Left colon (tissue), 2 donors: ENCODE measurements around the gene GPR55. TPM values are rescaled to one million over a fixed set of nuclear protein-coding genes. Genes with fewer than 3 reads are reported as not detected.
"Not testable (repeated sequence)": the region's sequence is repeated elsewhere in the genome, so short reads cannot be mapped to it uniquely, and the experiment has no call there.

Experiments
- ATAC-seq: fragments of 200-7000 bp; cut with Tn5 transposase; one replicate; pipeline ENCODE4 v1.9.1; 2020; ENCODE audit warnings: mild to moderate bottlenecking, moderate library complexity
- DNase-seq, 2 donors: peaks; one replicate each; pipeline ENCODE4 v3.0.0-alpha.2; 2020
- intact Hi-C, 2 donors: fragments of 100-400 bp; cut with DNase I in 1 of 2; cut with micrococcal nuclease in 1 of 2; formaldehyde crosslinking; loops; one replicate each; pipeline versions ENCODE4 v1.11.2 to v1.14.0; 2022; cut with DNase I, micrococcal nuclease
- long read RNA-seq: library from polyadenylated mRNA; unstranded; transcript quantifications from one replicate; pipeline ENCODE4 v2.0.0, GENCODE V29; 2021
- total RNA-seq, 2 donors: library from RNA; stranded (reverse); fragmentation: NEBNext Ultra II Directional; extraction: Animal tissue kit (Norgen Biotek cat#: 25700); gene quantifications; one replicate each; pipeline ENCODE4 v1.2.1, GENCODE V29; 2021
- donor health status: DM: no; HTN: no; CAD: no.
- donor health status: DM: yes; HTN: yes; CAD: no.

Gene GPR55, protein sequence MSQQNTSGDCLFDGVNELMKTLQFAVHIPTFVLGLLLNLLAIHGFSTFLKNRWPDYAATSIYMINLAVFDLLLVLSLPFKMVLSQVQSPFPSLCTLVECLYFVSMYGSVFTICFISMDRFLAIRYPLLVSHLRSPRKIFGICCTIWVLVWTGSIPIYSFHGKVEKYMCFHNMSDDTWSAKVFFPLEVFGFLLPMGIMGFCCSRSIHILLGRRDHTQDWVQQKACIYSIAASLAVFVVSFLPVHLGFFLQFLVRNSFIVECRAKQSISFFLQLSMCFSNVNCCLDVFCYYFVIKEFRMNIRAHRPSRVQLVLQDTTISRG
- under 1 TPM; 0.34 TPM for total RNA-seq
- long read RNA-seq, partial matches to known transcripts: 0 of 1 reads
- long read RNA-seq, other reads (novel, unspliced or antisense): 1 of 1 reads

DNA sequence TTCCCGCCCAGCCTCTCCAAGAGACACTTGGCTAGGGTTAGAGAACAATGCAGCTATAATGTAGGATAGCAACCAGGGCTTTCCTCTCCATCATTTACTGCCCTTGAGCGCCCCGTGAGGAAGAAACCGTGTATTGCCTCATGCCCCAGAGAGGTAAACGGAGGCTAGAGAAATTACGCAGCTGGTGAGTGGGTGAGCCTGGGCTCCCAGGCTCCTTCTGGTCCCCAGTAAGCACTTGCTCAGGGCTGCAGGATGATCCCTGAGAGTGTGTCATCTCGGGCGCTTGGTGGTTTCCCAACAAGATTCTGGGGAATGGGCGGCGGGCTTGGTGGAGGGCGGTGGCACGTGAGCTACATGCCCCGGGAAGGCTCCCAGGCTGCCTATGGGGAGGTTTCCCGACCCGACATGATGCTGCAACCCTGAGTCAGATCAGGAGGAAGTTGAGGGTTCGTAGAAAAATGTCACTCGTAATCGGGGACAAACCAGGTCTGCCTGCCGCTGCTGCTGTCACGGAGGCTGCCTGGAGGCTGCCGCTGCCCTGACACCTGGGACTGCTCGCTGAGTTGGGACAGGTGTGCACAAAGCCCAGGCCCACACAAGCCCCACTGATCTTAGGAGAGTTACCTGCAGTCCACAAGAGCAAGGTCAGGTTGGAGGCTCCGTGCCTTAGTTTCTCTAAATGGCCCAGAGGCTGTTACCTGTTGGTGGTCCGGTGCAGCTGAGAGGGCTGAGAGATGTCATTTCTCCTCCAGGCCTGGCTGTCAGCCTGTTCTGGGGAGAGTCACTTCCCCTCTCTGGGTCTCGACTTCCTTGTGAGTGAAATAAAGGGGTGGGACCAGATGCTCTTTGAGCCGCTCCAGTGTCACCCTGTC is at the start of gene GPR55:
GPR55 (minus strand) TSS at position 773 of the 872 bp plus-strand sequence. CDS start 14,280 bp downstream, outside the sequence.
- intact Hi-C loops: no loop called here
- peak; percentile 62 for ATAC-seq
- DNase-seq: peak in 1 of 2 donors; percentile 40

DNA sequence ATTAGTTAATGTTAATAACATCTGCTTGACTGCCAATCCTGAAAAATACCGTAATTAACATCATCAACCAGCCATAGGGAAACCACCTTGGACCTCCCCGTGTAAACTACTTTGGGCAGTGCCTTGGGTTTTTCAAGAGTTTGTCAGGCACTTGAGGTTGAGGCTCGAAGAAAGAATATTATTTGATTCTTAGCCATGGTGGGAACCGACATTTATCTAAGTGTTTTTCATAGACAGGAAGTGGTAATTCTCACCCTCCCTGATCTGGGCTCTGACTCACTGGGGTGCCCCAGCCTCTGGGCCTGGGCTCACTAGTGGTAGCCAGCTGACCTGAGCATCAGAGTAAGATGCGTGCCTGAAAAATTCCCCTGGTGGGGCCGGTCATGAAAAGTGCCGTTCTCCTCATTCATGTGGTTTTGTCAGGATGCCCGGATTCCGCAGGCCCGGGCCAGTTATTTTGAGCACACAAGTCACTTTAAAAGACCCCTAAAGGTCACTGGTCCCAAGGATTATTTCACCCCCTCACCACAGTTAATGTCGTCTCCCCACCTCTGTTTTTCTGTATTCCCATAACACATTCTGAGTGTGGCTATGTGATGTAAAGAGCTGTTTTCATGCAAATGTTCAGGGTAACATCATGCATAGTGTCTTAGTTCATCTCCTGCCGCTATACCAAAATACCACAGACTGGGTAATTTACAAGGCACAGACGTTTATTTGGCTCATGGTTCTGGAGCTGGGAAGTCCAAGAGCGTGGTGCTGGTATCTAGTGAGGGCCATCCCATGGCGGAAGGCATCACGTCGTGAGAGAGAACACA is 49.3 kb upstream of the GPR55 start:
- DNase-seq (peak in 1 of 2 donors; percentile 34), ATAC-seq (peak; percentile 31)
- intact Hi-C loops: no loop called here

DNA sequence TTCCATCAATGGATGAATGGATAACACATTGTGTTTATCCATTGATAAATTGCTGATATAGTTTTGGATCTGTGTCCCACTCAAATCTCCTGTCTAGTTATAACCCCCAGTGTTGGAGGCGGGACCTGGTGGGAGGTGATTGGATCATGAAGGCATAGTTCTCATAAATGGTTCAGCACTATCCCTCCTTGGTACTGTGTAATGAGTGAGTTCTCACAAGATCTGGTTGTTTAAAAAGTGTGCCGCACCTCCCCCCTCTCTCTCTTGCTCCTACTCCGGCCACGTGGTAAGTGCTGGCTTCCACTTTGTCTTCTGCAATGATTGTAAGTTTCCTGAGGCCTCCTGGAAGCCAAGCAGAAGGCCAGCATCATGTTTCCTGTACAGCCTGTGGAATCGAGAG is 47.0 kb upstream of the GPR55 start:
- intact Hi-C loops: no loop called here
- DNase-seq: no peak
- no peak for ATAC-seq

DNA sequence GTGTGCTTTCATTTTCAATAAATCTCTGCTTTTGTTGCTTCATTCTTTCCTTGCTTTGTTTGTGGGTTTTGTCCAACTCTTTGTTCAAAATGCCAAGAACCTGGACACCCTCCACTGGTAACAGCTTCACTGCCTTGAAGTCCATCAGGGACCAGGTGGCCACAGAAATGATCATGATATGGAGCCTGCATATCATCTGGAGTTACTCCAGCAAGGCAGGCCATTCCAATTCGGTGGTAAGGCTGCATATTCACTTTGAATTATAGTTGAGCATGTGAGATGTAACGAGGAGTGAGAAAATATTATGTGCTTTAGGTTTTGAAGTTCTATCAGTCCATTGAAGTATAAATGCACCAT is 44.6 kb upstream of the GPR55 start:
- intact Hi-C loops: no loop called here
- no peak for DNase-seq

DNA sequence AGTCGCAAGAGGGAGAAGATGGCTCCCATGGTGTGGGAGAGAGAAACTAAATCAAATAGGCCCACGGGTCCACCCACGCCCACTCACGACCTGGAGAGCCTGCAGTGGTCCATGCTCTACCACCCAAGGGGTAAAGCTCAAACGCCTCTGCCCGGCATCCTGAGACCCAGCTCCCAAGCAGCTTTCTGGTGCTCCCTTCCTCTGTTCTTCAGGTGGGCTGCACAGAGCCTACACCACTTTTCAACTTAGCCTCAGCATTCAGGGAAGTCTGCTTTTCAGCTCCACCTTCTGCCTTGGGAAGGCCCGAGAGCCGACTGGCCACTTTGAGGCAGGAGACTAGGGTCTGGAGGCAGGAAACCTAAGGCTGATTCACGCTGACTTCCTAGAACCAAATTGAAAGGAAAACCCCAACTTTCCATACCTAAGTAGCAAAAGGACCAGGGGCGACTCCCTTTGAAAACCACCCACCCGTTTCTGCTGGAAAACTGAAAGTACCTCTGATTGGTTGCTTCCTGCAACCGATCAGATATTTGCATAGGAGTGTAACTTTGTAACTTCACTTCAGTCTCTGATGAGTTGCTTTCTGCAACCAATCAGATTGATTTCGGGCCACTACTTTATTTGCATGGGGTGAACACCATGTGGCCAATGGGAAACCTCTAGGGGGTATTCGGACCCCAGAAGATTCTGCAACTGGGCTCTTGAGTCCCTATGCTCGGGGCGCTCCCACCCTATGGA is 44.0 kb upstream of the GPR55 start:
- DNase-seq (no peak), ATAC-seq (no peak)
- intact Hi-C loops: no loop called here

More for the DNA sequence above, 44.6 kb upstream of the GPR55 start:
- ATAC-seq: no peak

DNA sequence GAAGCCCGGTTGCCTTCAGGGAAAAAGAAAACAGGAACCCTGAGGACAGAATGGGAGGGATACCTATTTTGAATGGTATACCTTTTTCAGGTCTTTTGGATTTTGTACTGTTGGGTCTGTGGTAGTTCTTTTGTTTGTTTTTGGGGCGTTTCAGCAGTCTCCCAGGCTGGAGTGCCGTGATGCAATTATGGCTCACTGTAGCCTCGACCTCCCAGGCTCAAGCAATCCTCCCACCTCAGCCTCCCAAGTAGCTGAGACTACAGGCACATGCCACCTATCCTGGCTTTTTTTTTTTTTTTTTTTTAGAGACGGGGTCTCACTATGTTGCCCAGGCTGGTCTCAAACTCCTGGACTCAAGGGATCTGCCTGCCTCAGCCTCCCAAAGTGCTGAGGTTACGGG is 43.3 kb upstream of the GPR55 start:
- ATAC-seq, intact Hi-C loops, DNase-seq: not testable (repeated sequence)

DNA sequence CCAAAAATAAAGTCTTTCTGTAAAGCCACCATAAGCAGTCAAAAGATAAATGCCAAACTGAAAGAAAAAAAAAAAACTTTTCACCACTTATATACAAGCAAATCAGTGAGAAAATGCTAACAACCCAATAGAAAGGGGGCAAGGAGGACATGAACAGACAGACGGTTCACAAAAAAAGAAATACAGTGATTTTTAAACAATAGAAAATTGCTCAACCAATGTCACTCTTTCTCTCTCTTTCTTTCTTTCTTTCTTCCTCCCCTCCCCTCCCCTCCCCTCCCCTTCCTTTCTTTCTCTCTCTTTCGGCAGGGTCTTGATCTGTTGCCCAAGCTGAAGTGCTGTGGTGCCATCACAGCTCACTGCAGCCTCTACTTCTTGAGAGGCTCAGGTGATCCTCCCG is 42.1 kb upstream of the GPR55 start:
- no peak for DNase-seq
- intact Hi-C loops: no loop called here
- no peak for ATAC-seq

DNA sequence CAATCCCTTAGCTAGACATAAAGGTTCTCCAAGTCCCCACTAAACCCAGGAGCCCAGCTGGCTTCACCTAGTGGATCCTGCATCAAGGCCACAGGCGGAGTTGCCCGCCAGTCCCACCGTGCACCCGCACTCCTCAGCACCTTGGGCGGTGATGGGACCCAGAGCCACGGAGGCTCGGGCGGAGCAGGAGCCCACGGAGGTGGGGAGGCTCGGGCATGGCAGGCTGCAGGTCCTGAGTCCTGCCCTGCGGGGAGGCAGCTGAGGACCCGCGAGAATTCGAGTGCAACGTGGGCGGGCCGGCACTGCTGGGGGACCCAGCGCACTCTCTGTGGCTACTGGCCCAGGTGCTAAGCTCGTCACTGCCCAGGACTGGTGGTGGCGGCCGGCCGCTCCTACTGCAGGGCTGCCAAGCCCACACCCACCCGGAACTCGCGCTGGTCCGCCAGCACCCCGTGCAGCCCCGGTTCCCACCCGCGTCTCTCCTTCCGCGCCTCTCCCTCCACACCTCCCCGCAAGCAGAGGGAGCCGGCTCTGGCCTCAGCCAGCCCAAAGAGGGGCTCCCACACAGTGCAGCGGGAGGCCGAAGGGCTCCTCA is 39.2 kb upstream of the GPR55 start:
- intact Hi-C loops: no loop called here
- DNase-seq (no peak), ATAC-seq (no peak)

DNA sequence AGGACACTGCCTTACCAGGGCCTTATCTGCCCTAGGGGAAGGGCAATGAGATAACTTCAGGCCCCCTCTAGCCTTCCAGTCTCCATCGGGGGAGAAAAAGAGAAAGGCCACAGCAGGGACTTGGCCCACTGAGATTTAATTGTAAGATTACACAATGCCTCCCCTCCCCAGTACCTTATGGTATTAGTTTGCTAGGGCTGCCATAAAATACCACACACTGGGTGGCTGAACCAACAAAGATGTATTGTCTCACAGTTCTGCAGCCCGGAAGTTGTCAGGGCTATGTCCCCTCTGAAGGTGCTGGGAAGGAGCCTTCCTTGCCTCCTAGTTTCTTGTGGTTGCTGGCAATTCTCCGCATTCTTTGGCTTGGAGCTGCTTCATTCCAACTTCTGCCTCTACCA is 36.0 kb upstream of the GPR55 start:
- DNase-seq (peak in 1 of 2 donors; percentile 35), ATAC-seq (peak; percentile 76)
- intact Hi-C loops: no loop called here

DNA sequence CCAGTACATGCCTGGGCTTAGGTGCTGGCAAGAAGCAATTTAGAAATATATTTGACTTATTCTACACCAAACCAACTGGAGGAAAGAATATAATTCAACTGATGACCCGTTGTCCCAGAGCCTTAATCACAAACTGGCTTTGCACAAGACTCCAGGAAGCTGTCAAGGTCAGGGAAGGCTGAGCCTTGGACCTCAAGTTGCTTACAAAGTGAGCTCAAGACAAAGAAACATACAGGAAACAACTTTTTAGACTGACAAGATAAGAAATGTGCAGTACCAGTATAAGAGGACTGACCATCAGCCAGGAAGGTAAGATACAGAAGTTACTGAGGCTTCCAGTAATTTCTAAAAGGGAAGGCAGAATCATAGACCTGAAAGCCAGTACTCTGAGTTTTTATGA is 35.0 kb upstream of the GPR55 start:
- ATAC-seq: peak; percentile 58
- intact Hi-C loops: no loop called here
- DNase-seq: no peak

DNA sequence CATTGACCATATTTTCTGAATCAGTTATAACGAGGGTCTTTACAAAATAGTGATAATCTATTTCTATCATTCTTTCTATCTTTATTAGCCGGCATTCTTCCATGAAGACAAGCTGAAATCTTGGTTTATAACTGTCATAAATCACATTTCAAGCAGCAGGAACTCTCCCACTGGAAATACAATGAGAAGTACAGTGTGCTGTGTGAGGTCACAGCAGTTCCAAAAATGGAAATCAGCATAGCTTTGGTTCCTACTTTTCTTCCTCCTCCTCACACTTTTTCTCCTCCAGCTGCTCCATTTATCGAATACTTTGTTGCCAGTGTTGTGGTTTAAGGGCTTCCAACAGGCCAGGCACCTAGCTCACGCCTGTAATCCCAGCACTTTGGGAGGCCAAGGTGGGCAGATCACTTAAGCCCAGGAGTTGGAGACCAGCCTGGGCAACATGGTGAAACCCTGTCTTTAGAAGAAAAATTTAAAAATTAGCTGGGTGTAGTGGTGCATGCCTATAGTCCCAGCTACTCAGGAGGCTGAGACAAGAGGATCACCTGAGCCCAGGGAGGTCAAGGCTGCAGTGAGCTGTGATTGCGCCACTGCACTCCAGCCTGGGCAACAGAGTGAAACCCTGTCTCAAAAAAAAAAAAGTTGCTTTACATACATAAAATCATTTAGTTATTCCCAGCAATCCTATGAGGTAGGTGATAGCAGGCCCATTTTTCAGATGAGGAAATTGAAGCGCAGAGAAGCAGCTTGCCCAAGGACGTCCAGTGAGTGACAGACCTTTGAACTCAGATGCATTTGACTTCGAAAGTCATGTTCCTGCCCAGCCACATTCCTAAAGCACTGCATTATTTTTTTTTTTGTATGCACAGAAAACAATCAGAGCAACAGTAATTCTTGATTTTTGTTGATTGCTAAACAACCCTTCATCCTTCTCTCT is 34.0 kb upstream of the GPR55 start:
- DNase-seq (no peak), ATAC-seq (peak; percentile 69)
- intact Hi-C loops: no loop called here

DNA sequence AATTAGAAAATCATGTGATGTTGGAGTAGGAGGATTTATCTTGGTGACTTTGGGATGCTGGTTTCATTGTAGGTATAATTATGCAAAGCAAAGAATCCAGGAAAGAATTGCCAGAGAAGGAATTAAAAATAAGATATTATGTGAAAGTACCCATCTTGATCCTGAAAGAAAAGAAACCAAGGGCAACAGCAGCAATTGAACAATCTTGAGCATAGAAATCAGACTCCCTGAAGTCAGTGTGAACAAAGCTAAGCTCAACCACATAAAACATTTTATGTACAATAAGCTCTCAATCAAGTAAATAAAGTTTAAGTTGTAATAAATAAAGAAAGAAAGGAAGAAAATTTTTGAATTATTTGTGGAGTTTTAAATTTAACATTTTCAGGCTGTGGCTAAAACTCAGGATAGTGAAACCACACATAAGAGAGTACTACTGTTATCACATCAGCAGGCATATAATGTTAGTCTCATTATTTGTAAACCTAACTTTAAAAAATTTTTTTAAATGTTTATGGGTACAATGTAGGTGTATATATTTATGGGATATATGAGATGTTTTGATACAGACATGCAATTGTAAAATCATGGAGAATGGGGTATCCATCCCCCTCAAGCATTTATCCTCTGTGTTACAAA is 32.8 kb upstream of the GPR55 start:
- ATAC-seq (no peak), DNase-seq (no peak)
- intact Hi-C loops: no loop called here

DNA sequence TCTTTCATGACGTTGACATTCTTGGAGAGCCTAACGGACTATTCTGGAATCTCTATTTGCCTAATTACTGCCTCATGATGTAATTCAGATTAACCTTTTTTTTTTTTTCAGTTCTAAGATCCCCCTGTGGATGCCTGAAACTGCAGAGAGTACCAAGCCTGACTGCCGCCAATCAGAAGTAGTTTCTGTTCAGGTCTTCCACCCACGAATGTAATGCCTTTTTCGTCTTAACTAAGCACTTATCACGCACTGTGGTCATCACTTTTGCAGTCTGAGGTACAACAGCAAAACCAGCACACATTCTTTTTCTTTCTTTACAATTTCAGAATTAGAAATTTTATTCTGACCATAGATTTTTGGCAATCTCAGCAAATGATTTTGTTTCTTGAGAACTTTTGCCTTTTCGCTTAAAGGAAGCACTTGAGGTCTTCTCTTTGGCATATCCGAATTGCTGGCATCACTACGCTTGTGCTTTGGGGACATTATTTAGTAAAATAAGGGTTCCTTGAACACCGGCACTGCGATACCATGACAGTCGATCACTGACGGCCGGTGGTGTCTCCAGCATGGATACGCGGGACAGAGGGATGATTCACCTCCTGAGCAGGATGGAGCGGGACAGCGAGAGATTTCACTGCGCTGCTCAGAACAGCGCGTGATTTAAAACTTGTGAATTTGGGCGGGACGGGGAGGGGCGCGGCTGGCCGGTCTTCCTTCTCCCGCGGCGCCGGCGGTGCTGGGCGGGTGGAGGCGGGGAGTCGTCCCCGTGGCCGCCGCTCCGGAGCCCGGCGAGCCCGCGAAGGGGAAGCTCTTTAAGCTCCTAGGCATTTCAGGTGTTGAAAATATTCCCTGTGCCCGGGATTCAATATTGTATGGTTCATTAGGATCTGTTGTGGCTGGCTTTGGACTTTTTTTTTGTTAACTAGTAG is 32.0 kb upstream of the GPR55 start:
- peak; percentile 76 for ATAC-seq
- DNase-seq: peak; percentile 69 to 73
- intact Hi-C loops: no loop called here

DNA sequence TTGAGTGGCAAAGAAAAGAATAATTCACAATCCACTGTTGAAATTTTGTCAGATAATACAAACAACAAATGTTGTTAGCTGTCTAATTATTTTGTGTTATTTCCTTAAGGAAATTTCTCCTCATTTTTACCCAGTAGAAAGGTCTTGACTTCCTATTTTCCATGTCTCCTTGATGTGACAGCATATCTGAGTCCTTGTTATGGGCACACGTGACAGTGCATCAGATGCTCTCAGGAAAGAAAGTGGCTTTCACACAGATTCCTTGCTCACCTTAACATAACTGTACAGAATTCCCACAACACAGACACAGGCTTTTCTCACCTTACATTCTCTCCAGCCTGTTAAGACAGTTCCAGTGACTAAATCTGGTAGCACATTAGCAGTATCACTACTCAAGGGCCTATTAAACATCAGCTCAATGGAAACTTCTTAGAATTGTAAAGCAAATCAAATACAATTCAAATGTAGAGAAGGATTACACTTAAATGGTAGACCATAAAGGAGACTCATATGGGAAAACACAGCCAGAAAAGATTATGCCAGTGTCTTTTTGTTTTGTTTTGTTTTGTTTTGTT is 30.2 kb upstream of the GPR55 start:
- ATAC-seq (no peak), DNase-seq (no peak)
- intact Hi-C loops: no loop called here

DNA sequence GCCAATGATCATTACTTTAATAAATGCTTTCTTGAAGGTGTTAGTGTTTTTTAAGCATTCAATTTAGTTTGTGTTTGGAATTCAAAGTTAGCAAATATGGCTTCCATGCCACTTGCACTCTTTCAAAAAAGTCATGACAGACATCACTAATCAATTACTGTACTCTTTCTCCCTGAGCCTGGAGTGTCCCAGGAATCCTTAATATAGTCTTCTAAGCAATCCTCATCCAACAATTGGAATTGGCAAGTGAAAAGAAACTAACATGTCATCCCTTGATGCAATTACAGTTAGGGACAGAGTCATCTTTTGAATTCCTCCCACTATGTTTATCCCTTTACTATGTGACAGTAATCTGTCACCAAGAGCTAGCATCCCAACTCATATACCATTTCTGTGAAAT is 29.7 kb upstream of the GPR55 start:
- ATAC-seq (no peak), DNase-seq (no peak)
- intact Hi-C loops: no loop called here
